Measurements from ENCODE around the gene TRIM14. TPM values are rescaled to one million over a fixed set of nuclear protein-coding genes. Genes with fewer than 3 reads are reported as not detected.

TRIM14 gene
- total RNA-seq, 1 experiment from 2014 or later = 20.2 TPM

DNA sequence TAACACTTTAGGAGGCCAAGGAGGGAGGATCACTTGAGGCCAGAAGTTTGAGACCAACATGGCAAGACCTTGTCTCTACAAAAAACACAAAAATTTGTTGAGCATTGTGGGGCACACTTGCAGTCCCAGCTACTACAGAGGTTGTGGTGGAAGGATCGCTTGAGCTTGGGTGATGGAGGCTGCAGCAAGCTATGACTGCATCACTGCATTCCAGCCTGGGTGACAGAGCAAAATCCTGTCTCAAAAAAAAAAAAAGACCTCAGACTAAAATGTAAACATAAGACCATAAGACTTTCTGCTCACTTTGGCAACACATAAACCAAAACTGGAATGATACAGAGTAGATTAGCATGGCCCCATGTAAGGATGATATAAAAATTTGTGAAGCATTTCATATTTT is 87.1 kb downstream of the TRIM14 start:
- CTCF ChIA-PET = interaction anchor here (0.6 to 0.7 kb wide), 2 partner anchors 22 to 110 kb away, joined by 5 to 6 read pairs; no protein-coding TSS in a partner anchor
- H3K27me3 ChIP-seq (ENCODE audit: insufficient read depth, low read depth) = no peaks in the 10 kb centered on the region
- H3K27ac ChIP-seq = peak overlapping the region; percentile 31; the same call in 1 of the 2 replicates
- H3F3A ChIP-seq (ENCODE audit: insufficient read depth, low read depth) = peaks cover 22% of the 10 kb centered on the region
- no peak overlapping the region for H3K4me2 ChIP-seq
- no peaks in the 10 kb centered on the region for H3K79me2 ChIP-seq (ENCODE audit: low read depth)
- H4K20me1 ChIP-seq (ENCODE audit: insufficient read depth) = no peaks in the 10 kb centered on the region
- BruUV-seq (replicated peaks) = no TSS peak
- DNase-seq = no peak
- H3K4me1 ChIP-seq (replicated peaks; ENCODE audit: insufficient read depth) = peaks cover 20% of the 10 kb centered on the region
- POLR2A ChIA-PET (ENCODE audit: unreplicated experiment) = no interaction called here
- H2AFZ ChIP-seq = no peak overlapping the region
- H3K36me3 ChIP-seq (ENCODE audit: low read depth) = no peaks in the 10 kb centered on the region
- intact Hi-C loops (cut with micrococcal nuclease; ENCODE audit: unreplicated experiment) = no loop called here
- TF ChIP-seq EZH2 (IDR thresholded peaks at IDR 0.05; ENCODE audit: low read depth) (no peak), CTCF (conservative IDR thresholded peaks at IDR 0.05) (no peak)
- H3K9me3 ChIP-seq (ENCODE audit: insufficient read depth, low read depth) = no peaks in the 10 kb centered on the region
- no peaks in the 10 kb centered on the region for H3K9me2 ChIP-seq (ENCODE audit: insufficient read depth)
- H3K4me3 ChIP-seq = no peak overlapping the region

- peaks cover 17% of the 10 kb centered on the region for H3F3A ChIP-seq (ENCODE audit: insufficient read depth, low read depth)
- no peaks in the 10 kb centered on the region for H3K9me2 ChIP-seq (ENCODE audit: insufficient read depth)
- no peak for TF ChIP-seq EZH2 (IDR thresholded peaks at IDR 0.05; ENCODE audit: low read depth)
- no peak for TF ChIP-seq CTCF (conservative IDR thresholded peaks at IDR 0.05)
- peaks cover 15% of the 10 kb centered on the region for H3K4me1 ChIP-seq (replicated peaks; ENCODE audit: insufficient read depth)
- POLR2A ChIA-PET (ENCODE audit: unreplicated experiment) = interaction anchor here (0.6 kb wide), 1 partner anchor 91 kb away, joined by 3 read pairs; no protein-coding TSS in a partner anchor
- BruUV-seq (replicated peaks) = no TSS peak
- no peaks in the 10 kb centered on the region for H3K27me3 ChIP-seq (ENCODE audit: insufficient read depth, low read depth)
- intact Hi-C loops (cut with micrococcal nuclease; ENCODE audit: unreplicated experiment) = no loop called here
- no peaks in the 10 kb centered on the region for H3K79me2 ChIP-seq (ENCODE audit: low read depth)
- no peak overlapping the region for H2AFZ ChIP-seq
- H3K9me3 ChIP-seq (ENCODE audit: insufficient read depth, low read depth) = no peaks in the 10 kb centered on the region
- H3K27ac ChIP-seq = no peak overlapping the region
- H3K4me2 ChIP-seq = no peak overlapping the region
- H4K20me1 ChIP-seq (ENCODE audit: insufficient read depth) = no peaks in the 10 kb centered on the region
- no peaks in the 10 kb centered on the region for H3K36me3 ChIP-seq (ENCODE audit: low read depth)
- no peak for DNase-seq
- H3K4me3 ChIP-seq = no peak overlapping the region
- CTCF ChIA-PET = no interaction called here
Measured at GRCh38 chr9:98031169-98031568, 87.9 kb downstream of the TRIM14 start.

DNA sequence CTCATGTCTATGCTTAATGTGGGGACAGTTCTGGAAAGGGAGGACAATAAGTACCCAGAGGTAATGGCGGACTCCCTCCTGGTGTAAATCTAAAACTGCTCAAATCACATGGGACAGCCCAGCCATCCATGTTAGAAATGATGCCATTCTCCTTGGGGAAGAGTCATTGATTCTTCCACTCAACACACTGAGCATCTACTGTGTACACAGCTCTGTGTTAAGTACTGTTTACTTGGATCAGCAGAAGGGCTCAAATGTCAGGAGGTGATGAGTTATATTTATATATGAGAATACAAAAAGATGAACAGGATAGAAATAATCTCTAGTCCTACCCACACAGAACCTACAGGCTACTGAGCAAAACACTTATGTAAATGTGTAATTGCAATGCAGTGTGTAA is 94.3 kb downstream of the TRIM14 start:
- H3K4me1 ChIP-seq (replicated peaks; ENCODE audit: insufficient read depth) = no peaks in the 10 kb centered on the region
- no peak overlapping the region for H3K27ac ChIP-seq
- peaks cover 9% of the 10 kb centered on the region; the same call in 1 of the 2 replicates for H3F3A ChIP-seq (ENCODE audit: insufficient read depth, low read depth)
- intact Hi-C loops (cut with micrococcal nuclease; ENCODE audit: unreplicated experiment) = no loop called here
- H3K79me2 ChIP-seq (ENCODE audit: low read depth) = no peaks in the 10 kb centered on the region
- ChIA-PET POLR2A (ENCODE audit: unreplicated experiment) (no interaction called here), CTCF (interaction anchor here (0.6 kb wide), 1 partner anchor 29 kb away, joined by 10 read pairs; no protein-coding TSS in a partner anchor)
- no peaks in the 10 kb centered on the region for H3K36me3 ChIP-seq (ENCODE audit: low read depth)
- TF ChIP-seq CTCF (conservative IDR thresholded peaks at IDR 0.05) = no peak
- TF ChIP-seq EZH2 (IDR thresholded peaks at IDR 0.05; ENCODE audit: low read depth) = no peak
- H3K4me2 ChIP-seq = no peak overlapping the region
- no peak overlapping the region for H3K4me3 ChIP-seq
- no peaks in the 10 kb centered on the region for H4K20me1 ChIP-seq (ENCODE audit: insufficient read depth)
- no peaks in the 10 kb centered on the region for H3K9me3 ChIP-seq (ENCODE audit: insufficient read depth, low read depth)
- no peaks in the 10 kb centered on the region for H3K27me3 ChIP-seq (ENCODE audit: insufficient read depth, low read depth)
- H2AFZ ChIP-seq = no peak overlapping the region
- no peak for DNase-seq
- BruUV-seq (replicated peaks) = no TSS peak
- H3K9me2 ChIP-seq (ENCODE audit: insufficient read depth) = no peaks in the 10 kb centered on the region
